Measurements from ENCODE around the gene PDP2.
"Not testable (repeated sequence)": the region's sequence is repeated elsewhere in the genome, so short reads cannot be mapped to it uniquely, and the experiment has no call there.

The PDP2 gene

DNA sequence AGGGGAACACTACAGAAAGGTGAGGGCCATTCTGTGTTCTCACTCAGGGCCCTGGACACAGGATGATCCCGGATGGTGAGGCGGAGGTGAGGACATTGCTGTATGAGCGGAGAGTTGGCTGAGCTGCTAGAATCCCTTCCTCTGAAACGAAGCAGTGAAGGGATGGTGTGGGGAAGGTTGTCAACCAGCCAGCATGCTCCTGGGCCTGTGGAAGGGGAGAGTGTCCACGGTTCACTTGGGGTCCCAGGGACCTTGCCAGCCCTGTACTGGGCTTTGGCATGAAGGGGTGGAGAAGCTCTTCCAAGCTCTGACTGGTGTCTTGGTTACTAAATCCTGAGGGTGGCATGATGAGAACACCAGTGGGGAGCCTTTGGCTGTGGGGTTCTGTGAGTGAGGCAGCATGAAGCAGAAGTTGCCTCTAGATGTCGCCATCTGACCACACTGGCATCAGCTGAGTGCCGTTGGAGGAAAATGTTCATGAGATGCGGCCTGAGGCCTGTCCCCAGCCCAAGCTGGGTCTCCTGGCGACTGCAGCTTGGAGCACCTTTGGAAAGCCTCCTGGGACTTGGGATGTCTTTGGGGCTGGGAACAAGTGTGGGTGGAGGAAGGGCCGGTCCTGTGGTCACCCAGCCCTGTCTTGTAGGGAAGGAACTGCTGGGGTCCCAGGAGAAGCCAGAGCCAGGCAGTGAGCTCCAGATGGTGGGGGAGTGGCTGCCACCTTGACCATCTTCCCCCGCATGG is 14.8 kb downstream of the PDP2 start:
- Histone ChIP-seq H3K4me3 (ENCODE audit: control insufficient read depth in 1 of 7, extremely low read depth in 1 of 7, insufficient read depth in 4 of 7, low read depth in 2 of 7, low read length in 6 of 7) (no peak overlapping the region), H3K4me1 (ENCODE audit: control extremely low read depth in 1 of 4, control insufficient read depth in 4 of 4, insufficient read depth in 4 of 4, low read length in 3 of 4) (peaks cover 0 to 8% (median 1%) of the 10 kb centered on the region in 4 experiments), H3K27ac (ENCODE audit: insufficient read depth in 1 of 2, low read depth in 1 of 2, low read length in 2 of 2, poor library complexity in 1 of 2, severe bottlenecking in 2 of 2) (no peak overlapping the region), H3K36me3 (ENCODE audit: control insufficient read depth in 4 of 4, insufficient read depth in 4 of 4, low read length in 3 of 4) (no peaks in the 10 kb centered on the region), H3K9me3 (ENCODE audit: control extremely low read depth in 1 of 5, control insufficient read depth in 4 of 5, insufficient read depth in 2 of 5, low read depth in 1 of 5, low read length in 4 of 5) (no peaks in the 10 kb centered on the region), H3K27me3 (replicated peaks in 2 of 5; ENCODE audit: control insufficient read depth in 4 of 5, insufficient read depth in 5 of 5, low read length in 4 of 5) (no peaks in the 10 kb centered on the region)
- ChIA-PET POLR2A (no interaction called here), CTCF (interaction anchor here (0.8 to 30.6 kb wide), 25 partner anchors 9 to 273 kb away, joined by 3 to 473 read pairs (median 5); partner anchors contain the start of genes CDH16, CES3, PDP2 and RRAD)
- 51% methylated on average over 10 of the region's 11 CpGs for WGBS (ENCODE audit: insufficient coverage)
- peak; percentile 75 to 87 (median 81) for DNase-seq

DNA sequence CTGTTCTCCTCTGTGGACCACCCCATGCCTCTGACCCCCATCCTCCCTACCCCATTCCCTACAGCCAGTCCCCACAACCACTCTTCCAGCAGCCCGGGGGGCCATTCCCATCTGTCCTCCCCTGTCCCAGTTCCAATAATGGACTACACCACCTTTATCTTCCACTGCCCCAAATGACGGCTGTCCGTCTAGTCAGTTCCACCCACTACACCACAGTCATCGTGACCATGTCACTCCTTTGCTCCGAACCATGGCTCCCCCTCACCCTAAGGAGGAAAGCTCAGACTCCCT is 15.3 kb downstream of the PDP2 start:
- Histone ChIP-seq H3K4me3 (ENCODE audit: control insufficient read depth in 1 of 7, extremely low read depth in 1 of 7, insufficient read depth in 4 of 7, low read depth in 2 of 7, low read length in 6 of 7) (no peak overlapping the region), H3K27ac (ENCODE audit: insufficient read depth in 1 of 2, low read depth in 1 of 2, low read length in 2 of 2, poor library complexity in 1 of 2, severe bottlenecking in 2 of 2) (no peak overlapping the region), H3K27me3 (replicated peaks in 2 of 5; ENCODE audit: control insufficient read depth in 4 of 5, insufficient read depth in 5 of 5, low read length in 4 of 5) (no peaks in the 10 kb centered on the region), H3K9me3 (ENCODE audit: control extremely low read depth in 1 of 5, control insufficient read depth in 4 of 5, insufficient read depth in 2 of 5, low read depth in 1 of 5, low read length in 4 of 5) (no peaks in the 10 kb centered on the region), H3K4me1 (ENCODE audit: control extremely low read depth in 1 of 4, control insufficient read depth in 4 of 4, insufficient read depth in 4 of 4, low read length in 3 of 4) (peaks cover 0 to 10% (median 2%) of the 10 kb centered on the region in 4 experiments), H3K36me3 (ENCODE audit: control insufficient read depth in 4 of 4, insufficient read depth in 4 of 4, low read length in 3 of 4) (no peaks in the 10 kb centered on the region)
- POLR2A ChIA-PET, result no interaction called here
- 99% methylated on average over 5 of the region's 5 CpGs for WGBS (ENCODE audit: insufficient coverage)
- CTCF ChIA-PET, result interaction anchor here (0.7 to 30.6 kb wide), 25 partner anchors 8 to 273 kb away, joined by 3 to 473 read pairs (median 5); partner anchors contain the start of genes CDH16, CES3, PDP2 and RRAD
- DNase-seq, result no peak

DNA sequence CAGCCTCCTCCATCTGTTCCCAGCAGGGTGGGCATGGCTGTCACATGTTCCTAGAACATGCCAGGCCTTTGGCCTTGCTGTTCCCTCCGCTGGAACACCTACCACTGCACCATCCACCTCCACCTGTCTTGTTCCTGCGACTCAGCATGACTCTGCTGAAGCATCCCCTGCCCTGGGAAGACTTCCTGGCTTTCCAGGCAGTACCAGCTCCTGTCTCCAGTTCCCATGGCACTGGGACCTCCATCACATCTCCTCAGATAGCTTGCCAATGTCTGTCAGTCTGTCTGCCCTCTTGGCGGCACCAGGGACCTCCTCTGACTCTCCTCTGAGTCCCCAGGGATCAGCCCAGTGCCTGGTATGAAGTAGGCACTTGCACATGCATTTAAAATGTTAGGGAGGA is 15.7 kb downstream of the PDP2 start:
- no peaks in the 10 kb centered on the region for H3K27me3 ChIP-seq (replicated peaks in 2 of 5; ENCODE audit: control insufficient read depth in 4 of 5, insufficient read depth in 5 of 5, low read length in 4 of 5)
- H3K4me1 ChIP-seq (ENCODE audit: control extremely low read depth in 1 of 4, control insufficient read depth in 4 of 4, insufficient read depth in 4 of 4, low read length in 3 of 4), result peaks cover 0 to 10% (median 2%) of the 10 kb centered on the region in 4 experiments
- ChIA-PET POLR2A (no interaction called here), CTCF (interaction anchor here (0.7 to 30.6 kb wide), 19 partner anchors 8 to 273 kb away, joined by 3 to 473 read pairs (median 6); partner anchors contain the start of genes CDH16, PDP2 and RRAD)
- H3K9me3 ChIP-seq (ENCODE audit: control extremely low read depth in 1 of 5, control insufficient read depth in 4 of 5, insufficient read depth in 2 of 5, low read depth in 1 of 5, low read length in 4 of 5), result no peaks in the 10 kb centered on the region
- no peak overlapping the region for H3K27ac ChIP-seq (ENCODE audit: insufficient read depth in 1 of 2, low read depth in 1 of 2, low read length in 2 of 2, poor library complexity in 1 of 2, severe bottlenecking in 2 of 2)
- no peak overlapping the region for H3K4me3 ChIP-seq (ENCODE audit: control insufficient read depth in 1 of 7, extremely low read depth in 1 of 7, insufficient read depth in 4 of 7, low read depth in 2 of 7, low read length in 6 of 7)
- WGBS (ENCODE audit: insufficient coverage), result 95% methylated on average over 3 of the region's 3 CpGs
- no peaks in the 10 kb centered on the region for H3K36me3 ChIP-seq (ENCODE audit: control insufficient read depth in 4 of 4, insufficient read depth in 4 of 4, low read length in 3 of 4)
- DNase-seq, result no peak

DNA sequence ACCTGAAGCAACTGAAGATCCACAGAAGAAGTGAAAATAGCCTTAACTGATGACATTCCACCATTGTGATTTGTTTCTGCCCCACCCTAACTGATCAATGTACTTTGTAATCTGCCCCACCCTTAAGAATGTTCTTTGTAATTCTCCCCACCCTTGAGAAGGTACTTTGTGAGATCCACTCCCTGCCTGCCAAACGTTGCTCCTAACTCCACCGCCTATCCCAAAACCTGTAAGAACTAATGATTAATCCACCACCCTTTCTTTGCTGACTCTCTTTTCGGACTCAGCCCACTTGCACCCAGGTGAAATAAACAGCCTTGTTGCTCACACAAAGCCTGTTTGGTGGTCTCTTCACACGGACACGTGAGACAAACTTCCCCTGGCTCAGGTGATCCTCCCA is 16.4 kb downstream of the PDP2 start:
- H3K36me3 ChIP-seq (ENCODE audit: control insufficient read depth in 4 of 4, insufficient read depth in 4 of 4, low read length in 3 of 4); DNase-seq; H3K27ac ChIP-seq (ENCODE audit: insufficient read depth in 1 of 2, low read depth in 1 of 2, low read length in 2 of 2, poor library complexity in 1 of 2, severe bottlenecking in 2 of 2); H3K27me3 ChIP-seq (replicated peaks in 2 of 5; ENCODE audit: control insufficient read depth in 4 of 5, insufficient read depth in 5 of 5, low read length in 4 of 5); POLR2A ChIA-PET; H3K4me3 ChIP-seq (ENCODE audit: control insufficient read depth in 1 of 7, extremely low read depth in 1 of 7, insufficient read depth in 4 of 7, low read depth in 2 of 7, low read length in 6 of 7); H3K9me3 ChIP-seq (ENCODE audit: control extremely low read depth in 1 of 5, control insufficient read depth in 4 of 5, insufficient read depth in 2 of 5, low read depth in 1 of 5, low read length in 4 of 5): not testable (repeated sequence)
- 100% methylated on average over 4 of the region's 5 CpGs for WGBS (ENCODE audit: insufficient coverage)
- peaks cover 0 to 10% (median 2%) of the 10 kb centered on the region in 4 experiments for H3K4me1 ChIP-seq (ENCODE audit: control extremely low read depth in 1 of 4, control insufficient read depth in 4 of 4, insufficient read depth in 4 of 4, low read length in 3 of 4)
- CTCF ChIA-PET, result interaction anchor here (1.5 to 30.6 kb wide), 7 partner anchors 9 to 80 kb away, joined by 5 to 473 read pairs (median 11); partner anchors contain the start of genes CDH16 and RRAD

DNA sequence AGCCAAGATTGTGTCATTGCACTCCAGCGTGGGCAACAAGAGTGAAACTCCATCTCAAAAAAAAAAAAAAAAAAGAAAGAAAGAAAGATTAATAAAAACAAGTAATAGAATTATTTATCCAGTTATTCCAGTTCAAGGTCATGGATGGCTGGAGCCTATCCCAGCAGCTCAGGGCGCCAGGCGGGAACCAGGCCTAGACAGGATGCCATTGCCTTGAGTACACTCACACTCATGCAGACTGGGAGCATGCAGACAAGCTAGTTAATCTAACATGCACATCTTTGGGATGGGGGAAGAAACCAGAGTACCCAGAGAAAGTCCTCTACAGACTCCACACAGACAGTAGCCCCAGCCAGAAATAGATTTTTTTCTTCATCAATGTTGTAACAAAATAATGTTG is 17.9 kb downstream of the PDP2 start:
- WGBS (ENCODE audit: insufficient coverage), result 100% methylated on average over 1 of the region's 3 CpGs
- no peaks in the 10 kb centered on the region for H3K27me3 ChIP-seq (replicated peaks in 2 of 5; ENCODE audit: control insufficient read depth in 4 of 5, insufficient read depth in 5 of 5, low read length in 4 of 5)
- H3K9me3 ChIP-seq (ENCODE audit: control extremely low read depth in 1 of 5, control insufficient read depth in 4 of 5, insufficient read depth in 2 of 5, low read depth in 1 of 5, low read length in 4 of 5), result no peaks in the 10 kb centered on the region
- H3K36me3 ChIP-seq (ENCODE audit: control insufficient read depth in 4 of 4, insufficient read depth in 4 of 4, low read length in 3 of 4), result no peaks in the 10 kb centered on the region
- no peak for DNase-seq
- ChIA-PET CTCF (interaction anchor here (0.7 to 30.6 kb wide), 6 partner anchors 10 to 118 kb away, joined by 3 to 473 read pairs (median 4); partner anchors contain the start of genes CDH16 and RRAD), POLR2A (no interaction called here)
- H3K4me3 ChIP-seq (ENCODE audit: control insufficient read depth in 1 of 7, extremely low read depth in 1 of 7, insufficient read depth in 4 of 7, low read depth in 2 of 7, low read length in 6 of 7), result no peak overlapping the region
- H3K27ac ChIP-seq (ENCODE audit: insufficient read depth in 1 of 2, low read depth in 1 of 2, low read length in 2 of 2, poor library complexity in 1 of 2, severe bottlenecking in 2 of 2), result no peak overlapping the region
- H3K4me1 ChIP-seq (ENCODE audit: control extremely low read depth in 1 of 4, control insufficient read depth in 4 of 4, insufficient read depth in 4 of 4, low read length in 3 of 4), result peaks cover 0 to 10% (median 2%) of the 10 kb centered on the region in 4 experiments

DNA sequence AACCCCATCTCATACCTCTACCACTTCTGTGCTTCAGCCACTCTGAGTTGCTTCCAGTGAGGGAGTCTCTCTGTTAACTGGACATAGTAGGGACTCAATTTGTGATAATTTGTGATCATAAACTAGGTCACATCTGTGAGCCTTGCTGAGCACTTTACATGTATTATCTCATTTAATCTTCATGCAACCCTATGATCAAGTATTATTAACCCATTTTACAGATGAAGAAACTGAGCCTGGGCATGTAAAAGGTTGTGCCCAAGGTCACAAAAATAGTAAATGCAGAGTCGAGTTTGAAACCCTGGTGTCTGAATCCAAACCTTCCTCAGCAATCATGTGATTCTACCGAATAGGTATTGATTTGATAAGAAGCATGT is 18.6 kb downstream of the PDP2 start:
- DNase-seq, result no peak
- ChIA-PET POLR2A (no interaction called here), CTCF (interaction anchor here (1.2 to 30.6 kb wide), 3 partner anchors 16 to 34 kb away, joined by 3 to 473 read pairs (median 4); partner anchors contain the start of genes CDH16 and RRAD)
- no peak overlapping the region for H3K4me3 ChIP-seq (ENCODE audit: control insufficient read depth in 1 of 7, extremely low read depth in 1 of 7, insufficient read depth in 4 of 7, low read depth in 2 of 7, low read length in 6 of 7)
- WGBS (ENCODE audit: insufficient coverage), result 93% methylated on average over 2 of the region's 2 CpGs
- H3K27me3 ChIP-seq (replicated peaks in 2 of 5; ENCODE audit: control insufficient read depth in 4 of 5, insufficient read depth in 5 of 5, low read length in 4 of 5), result no peaks in the 10 kb centered on the region
- no peak overlapping the region for H3K27ac ChIP-seq (ENCODE audit: insufficient read depth in 1 of 2, low read depth in 1 of 2, low read length in 2 of 2, poor library complexity in 1 of 2, severe bottlenecking in 2 of 2)
- no peaks in the 10 kb centered on the region for H3K36me3 ChIP-seq (ENCODE audit: control insufficient read depth in 4 of 4, insufficient read depth in 4 of 4, low read length in 3 of 4)
- peaks cover 0 to 10% (median 2%) of the 10 kb centered on the region in 4 experiments for H3K4me1 ChIP-seq (ENCODE audit: control extremely low read depth in 1 of 4, control insufficient read depth in 4 of 4, insufficient read depth in 4 of 4, low read length in 3 of 4)
- no peaks in the 10 kb centered on the region for H3K9me3 ChIP-seq (ENCODE audit: control extremely low read depth in 1 of 5, control insufficient read depth in 4 of 5, insufficient read depth in 2 of 5, low read depth in 1 of 5, low read length in 4 of 5)

DNA sequence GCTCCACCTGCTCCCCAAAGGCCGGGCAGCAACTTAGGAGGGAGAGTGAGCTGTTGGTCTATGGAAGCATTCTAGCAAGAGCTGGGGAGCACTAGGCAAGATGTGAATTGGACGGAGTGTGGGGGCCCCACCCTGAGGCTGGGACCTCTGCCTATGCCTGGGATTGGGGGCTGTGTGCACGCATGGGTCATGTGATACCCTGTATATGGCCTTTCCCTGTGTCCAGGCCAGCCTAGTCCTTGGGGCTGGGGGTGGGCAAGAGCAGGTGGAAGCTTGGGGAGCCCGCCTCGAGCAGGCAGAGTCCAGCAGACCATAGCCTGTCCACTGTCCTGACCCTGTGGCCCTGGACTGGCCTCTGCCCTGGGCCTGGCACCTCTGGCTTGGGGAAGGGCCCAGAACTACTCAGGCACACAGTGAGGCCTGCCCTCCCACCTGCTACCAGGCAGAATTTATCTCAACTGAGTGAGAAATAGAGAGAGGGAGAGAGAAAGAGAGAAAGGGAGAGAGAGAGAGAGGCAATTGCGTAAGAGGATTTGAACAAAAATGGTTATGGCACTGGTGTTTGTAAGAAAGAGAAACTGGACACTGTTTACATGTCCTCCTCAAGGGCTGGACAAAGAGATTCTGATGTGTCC is 19.1 kb downstream of the PDP2 start:
- POLR2A ChIA-PET, result no interaction called here
- Histone ChIP-seq H3K9me3 (ENCODE audit: control extremely low read depth in 1 of 5, control insufficient read depth in 4 of 5, insufficient read depth in 2 of 5, low read depth in 1 of 5, low read length in 4 of 5) (no peaks in the 10 kb centered on the region), H3K27ac (ENCODE audit: insufficient read depth in 1 of 2, low read depth in 1 of 2, low read length in 2 of 2, poor library complexity in 1 of 2, severe bottlenecking in 2 of 2) (peak overlapping the region in 1 of 2 experiments; percentile 83), H3K27me3 (replicated peaks in 2 of 5; ENCODE audit: control insufficient read depth in 4 of 5, insufficient read depth in 5 of 5, low read length in 4 of 5) (no peaks in the 10 kb centered on the region), H3K36me3 (ENCODE audit: control insufficient read depth in 4 of 4, insufficient read depth in 4 of 4, low read length in 3 of 4) (no peaks in the 10 kb centered on the region), H3K4me1 (ENCODE audit: control extremely low read depth in 1 of 4, control insufficient read depth in 4 of 4, insufficient read depth in 4 of 4, low read length in 3 of 4) (peaks cover 0 to 10% (median 2%) of the 10 kb centered on the region in 4 experiments), H3K4me3 (ENCODE audit: control insufficient read depth in 1 of 7, extremely low read depth in 1 of 7, insufficient read depth in 4 of 7, low read depth in 2 of 7, low read length in 6 of 7) (no peak overlapping the region)
- CTCF ChIA-PET, result interaction anchor here (1.6 to 30.6 kb wide), 2 partner anchors 17 to 20 kb away, joined by 3 to 473 read pairs; partner anchors contain the start of genes CDH16 and RRAD
- WGBS (ENCODE audit: insufficient coverage), result 98% methylated on average over 6 of the region's 6 CpGs
- peak in 2 of 3 donors; percentile 8 to 20 for DNase-seq

Data from common myeloid progenitor, CD34-positive (primary cell).